AG04449 (cell line): Measurements from ENCODE around the gene PNKD.
"Not testable (repeated sequence)": the region's sequence is repeated elsewhere in the genome, so short reads cannot be mapped to it uniquely, and the experiment has no call there.

Experiments used
- CTCF ChIA-PET: fragments of 350-600 bp; formaldehyde crosslinking; extraction: SDS; loops from one replicate; lab custom pipeline; 2021; ENCODE audit warnings: antibody characterized with exemption; lab: Yijun Ruan, JAX
- POLR2A ChIA-PET: fragments of 400-600, 350-600 bp; formaldehyde crosslinking; extraction: SDS; loops from one replicate; lab custom pipeline; 2020; ENCODE audit warnings: antibody characterized with exemption, inconsistent platforms; lab: Yijun Ruan, JAX
- DNase-seq: peaks from one replicate; pipeline ENCODE4 v3.0.0-alpha.2; 2010; ENCODE audit warnings: low read depth, low spot score
- H3K4me3 ChIP-seq: 2 replicates; pipeline ENCODE4 v1.5.1; 2011; ENCODE audit warnings: low read depth, mild to moderate bottlenecking, control low read depth, low read length
- CTCF ChIP-seq: IDR thresholded peaks from one replicate; pipeline ENCODE4 v1.5.1; 2011; ENCODE audit warnings: mild to moderate bottlenecking, moderate library complexity, low read length, control low read depth, inconsistent platforms; ENCODE audit not compliant: insufficient read depth; ENCODE audit errors: missing control alignments

The PNKD gene

GRCh38 chr2:218306184-218306920 is 36.0 kb downstream of the PNKD start:
- ChIA-PET CTCF (interaction anchor here (1.1 to 7.2 kb wide), 7 partner anchors 11 to 89 kb away, joined by 3 to 92 read pairs (median 4); partner anchors contain the start of genes CATIP and TMBIM1), POLR2A (no interaction called here)
- TF ChIP-seq CTCF, result no peak
- no peak overlapping the region for H3K4me3 ChIP-seq
- no peak for DNase-seq

GRCh38 chr2:218307415-218308090 is 37.2 kb downstream of the PNKD start:
- H3K4me3 ChIP-seq, result no peak overlapping the region
- POLR2A ChIA-PET, result no interaction called here
- CTCF ChIA-PET, result interaction anchor here (0.8 to 7.2 kb wide), 7 partner anchors 13 to 88 kb away, joined by 3 to 92 read pairs (median 4); partner anchors contain the start of genes CATIP and TMBIM1
- no peak for DNase-seq
- no peak for TF ChIP-seq CTCF

- no peak for TF ChIP-seq CTCF
- CTCF ChIA-PET, result interaction anchor here (1.1 to 2.0 kb wide), 3 partner anchors 9 to 12 kb away, joined by 4 to 12 read pairs (median 7); no protein-coding TSS in a partner anchor
- POLR2A ChIA-PET, result no interaction called here
- no peak overlapping the region for H3K4me3 ChIP-seq
- DNase-seq, result no peak
Measured at GRCh38 chr2:218310853-218311540, 40.7 kb downstream of the PNKD start.

- H3K4me3 ChIP-seq, DNase-seq: not testable (repeated sequence)
- CTCF ChIA-PET, result interaction anchor here (1.1 to 2.0 kb wide), 3 partner anchors 10 to 17 kb away, joined by 3 to 12 read pairs (median 7); no protein-coding TSS in a partner anchor
- POLR2A ChIA-PET, result interaction anchor here (0.6 kb wide), 1 partner anchor 86 kb away, joined by 3 read pairs; no protein-coding TSS in a partner anchor
Measured at GRCh38 chr2:218311541-218312266, 41.4 kb downstream of the PNKD start.

- no peak for DNase-seq
- ChIA-PET POLR2A (interaction anchor here (0.6 kb wide), 1 partner anchor 85 kb away, joined by 3 read pairs; no protein-coding TSS in a partner anchor), CTCF (interaction anchor here (1.1 to 2.0 kb wide), 3 partner anchors 10 to 17 kb away, joined by 3 to 12 read pairs (median 7); no protein-coding TSS in a partner anchor)
- no peak overlapping the region for H3K4me3 ChIP-seq
- TF ChIP-seq CTCF, result no peak
Measured at GRCh38 chr2:218312267-218312756, 42.0 kb downstream of the PNKD start.

GRCh38 chr2:218313356-218313755 is 43.0 kb downstream of the PNKD start:
- no peak for DNase-seq
- no peak for TF ChIP-seq CTCF
- no peak overlapping the region for H3K4me3 ChIP-seq
- ChIA-PET POLR2A (no interaction called here), CTCF (no interaction called here)

- CTCF ChIA-PET, result interaction anchor here (2.7 to 5.4 kb wide), 2 partner anchors 14 to 42 kb away, joined by 12 to 39 read pairs; partner anchors contain the start of gene CATIP
- DNase-seq, H3K4me3 ChIP-seq, POLR2A ChIA-PET: not testable (repeated sequence)
Measured at GRCh38 chr2:218314764-218315163, 44.4 kb downstream of the PNKD start.
